Upper lobe of left lung (tissue), 6 donors: ENCODE data around the gene PSPN. TPM values are rescaled to one million over a fixed set of nuclear protein-coding genes. Genes with fewer than 3 reads are reported as not detected.
A peak's percentile ranks its signal among the peaks of the same experiment; 100 is the strongest.

Experiments
- ATAC-seq, 2 donors: fragments of 200-7000 bp; cut with Tn5 transposase; one replicate each; pipeline ENCODE4 v1.9.1; 2022; ENCODE audit warnings: mild to moderate bottlenecking in 2 of 2, moderate library complexity in 2 of 2; ENCODE audit not compliant: low FRiP score in 2 of 2
- DNase-seq, 2 donors: peaks; one replicate each; pipeline ENCODE4 v3.0.0-alpha.2; 2019 to 2020
- H3K27ac ChIP-seq, 4 donors: fragments of 200-600 bp; sonication (generic); one replicate each; pipeline ENCODE4 v1.5.1; 2016 to 2019
- H3K27me3 ChIP-seq, 4 donors: fragments of 200-600 bp; sonication (generic); one replicate each; pipeline ENCODE4 v1.5.1; 2017 to 2019
- H3K36me3 ChIP-seq, 4 donors: fragments of 200-600 bp; sonication (generic); one replicate each; pipeline ENCODE4 v1.5.1; 2016 to 2019
- H3K4me1 ChIP-seq, 4 donors: fragments of 200-600 bp; sonication (generic); one replicate each; pipeline ENCODE4 v1.5.1; 2018 to 2019
- H3K4me3 ChIP-seq, 4 donors: fragments of 200-600 bp; sonication (generic); one replicate each; pipeline ENCODE4 v1.5.1; 2017 to 2019; ENCODE audit warnings: mild to moderate bottlenecking in 2 of 4, moderate library complexity in 1 of 4
- H3K9me3 ChIP-seq, 4 donors: fragments of 200-600 bp; sonication (generic); one replicate each; pipeline ENCODE4 v1.5.1; 2018 to 2019
- EP300 ChIP-seq, 4 donors: sonication (generic); formaldehyde crosslinking; IDR thresholded peaks; one replicate each; pipeline ENCODE4 v1.5.1; 2017; ENCODE audit warnings: antibody characterized with exemption in 4 of 4, control low read depth in 2 of 4
- POLR2A ChIP-seq, 4 donors: fragments of 450-650 bp; IDR thresholded peaks; one replicate each; pipeline ENCODE4 v1.5.1; 2016 to 2017; ENCODE audit warnings: antibody characterized with exemption in 4 of 4, mild to moderate bottlenecking in 2 of 4
- POLR2AphosphoS5 ChIP-seq, 2 donors: sonication (generic); formaldehyde crosslinking; IDR thresholded peaks; one replicate each; pipeline ENCODE4 v1.5.1; 2017; ENCODE audit warnings: antibody characterized with exemption in 2 of 2
- WGBS, 2 donors: methylation state at CpG; one replicate each; pipeline ENCODE4 v1.1.5; 2017 to 2018; 5-methylcytosine and 5-hydroxymethylcytosine counted together
- total RNA-seq, 6 donors: library from RNA; depleted of rRNA in 4 of 6; stranded (reverse); fragments of >200 nt in 4 of 6; gene quantifications; one replicate each; pipeline versions ENCODE4 v1.1.0 to v1.2.1, GENCODE V29; 2016 to 2021
- TF ChIP-seq, protein P1 (sequence below), 6 experiments: fragments of 450-650 bp in 4 of 6; fragments of 200-600 bp in 2 of 6; sonication (generic) in 2 of 6; IDR thresholded peaks; one replicate each; pipeline ENCODE4 v1.5.1; 2016 to 2019; ENCODE audit warnings: antibody characterized with exemption in 6 of 6
- donor health status: DM: no; HTN: no; CAD: no; lungs with moderate emphysema.
- donor health status: DM: no; HTN: yes; CAD: no; lungs with severe emphysema.

Gene PSPN
- total RNA-seq, 6 donors from 2014 or later: 1.00 to 2.6 (median 1.5) TPM

DNA sequence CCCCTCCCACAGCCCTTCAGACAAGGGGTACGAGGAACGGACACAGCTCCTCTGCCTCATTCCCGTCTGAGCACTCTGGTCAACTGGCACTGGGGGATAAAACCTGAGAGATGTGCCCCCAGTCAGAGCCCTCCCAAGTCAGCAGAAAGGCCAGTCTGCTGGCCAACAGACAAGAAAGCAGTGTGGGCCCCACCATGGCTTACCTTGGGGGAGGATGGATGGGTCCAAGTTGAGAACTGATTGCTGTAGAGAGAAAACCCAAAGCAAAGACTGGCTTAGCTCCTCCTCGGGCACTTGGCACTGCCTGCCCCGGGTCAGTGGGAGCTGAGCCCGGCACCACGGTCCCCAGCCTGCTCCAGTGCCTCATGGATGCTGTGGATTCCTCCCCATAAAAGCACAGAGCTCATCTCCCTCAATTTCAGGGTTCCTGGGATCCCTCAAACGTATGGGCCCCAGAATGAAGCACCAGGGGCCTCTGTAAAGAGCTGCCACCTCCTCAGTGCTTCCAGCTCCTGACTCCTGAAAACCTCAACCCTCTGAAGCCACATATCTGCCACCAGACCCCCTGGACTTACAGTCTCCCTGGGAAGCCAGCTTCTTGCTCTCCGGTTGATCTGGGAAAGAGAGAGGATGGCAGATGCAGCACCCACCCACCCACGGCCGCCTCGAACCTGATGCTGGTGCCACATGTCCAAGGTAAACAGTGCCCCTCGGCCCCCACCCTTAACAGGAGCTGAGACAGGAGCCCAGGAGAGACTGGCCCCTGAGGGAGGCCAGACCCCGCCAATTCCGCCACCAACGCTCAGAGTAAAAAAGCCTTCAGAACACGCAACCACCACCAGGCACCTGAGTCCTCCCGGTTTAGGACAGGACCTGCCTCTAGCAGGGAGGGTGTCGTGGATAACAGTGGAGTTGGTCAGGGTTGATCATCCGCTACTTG lies 45.6 kb upstream of the PSPN start:
- H3K9me3 ChIP-seq: no peaks in the 10 kb centered on the region
- WGBS, 2 donors: 76 to 86% methylated on average over 9 to 20 of the region's 20 CpGs
- no peak for TF ChIP-seq EP300 (IDR thresholded peaks at IDR 0.05)
- no peak for TF ChIP-seq POLR2AphosphoS5 (IDR thresholded peaks at IDR 0.05)
- no peak for TF ChIP-seq POLR2A (IDR thresholded peaks at IDR 0.05)
- TF ChIP-seq, protein P1, sequence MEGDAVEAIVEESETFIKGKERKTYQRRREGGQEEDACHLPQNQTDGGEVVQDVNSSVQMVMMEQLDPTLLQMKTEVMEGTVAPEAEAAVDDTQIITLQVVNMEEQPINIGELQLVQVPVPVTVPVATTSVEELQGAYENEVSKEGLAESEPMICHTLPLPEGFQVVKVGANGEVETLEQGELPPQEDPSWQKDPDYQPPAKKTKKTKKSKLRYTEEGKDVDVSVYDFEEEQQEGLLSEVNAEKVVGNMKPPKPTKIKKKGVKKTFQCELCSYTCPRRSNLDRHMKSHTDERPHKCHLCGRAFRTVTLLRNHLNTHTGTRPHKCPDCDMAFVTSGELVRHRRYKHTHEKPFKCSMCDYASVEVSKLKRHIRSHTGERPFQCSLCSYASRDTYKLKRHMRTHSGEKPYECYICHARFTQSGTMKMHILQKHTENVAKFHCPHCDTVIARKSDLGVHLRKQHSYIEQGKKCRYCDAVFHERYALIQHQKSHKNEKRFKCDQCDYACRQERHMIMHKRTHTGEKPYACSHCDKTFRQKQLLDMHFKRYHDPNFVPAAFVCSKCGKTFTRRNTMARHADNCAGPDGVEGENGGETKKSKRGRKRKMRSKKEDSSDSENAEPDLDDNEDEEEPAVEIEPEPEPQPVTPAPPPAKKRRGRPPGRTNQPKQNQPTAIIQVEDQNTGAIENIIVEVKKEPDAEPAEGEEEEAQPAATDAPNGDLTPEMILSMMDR (IDR thresholded peaks at IDR 0.05): no peak
- H3K4me1 ChIP-seq: peaks cover 19 to 38% (median 22%) of the 10 kb centered on the region in 4 donors
- peaks cover 31 to 61% (median 57%) of the 10 kb centered on the region in 4 donors for H3K36me3 ChIP-seq
- H3K27me3 ChIP-seq: no peaks in the 10 kb centered on the region
- H3K4me3 ChIP-seq: no peak overlapping the region
- ATAC-seq (no peak), DNase-seq (no peak)
- H3K27ac ChIP-seq: no peak overlapping the region

DNA sequence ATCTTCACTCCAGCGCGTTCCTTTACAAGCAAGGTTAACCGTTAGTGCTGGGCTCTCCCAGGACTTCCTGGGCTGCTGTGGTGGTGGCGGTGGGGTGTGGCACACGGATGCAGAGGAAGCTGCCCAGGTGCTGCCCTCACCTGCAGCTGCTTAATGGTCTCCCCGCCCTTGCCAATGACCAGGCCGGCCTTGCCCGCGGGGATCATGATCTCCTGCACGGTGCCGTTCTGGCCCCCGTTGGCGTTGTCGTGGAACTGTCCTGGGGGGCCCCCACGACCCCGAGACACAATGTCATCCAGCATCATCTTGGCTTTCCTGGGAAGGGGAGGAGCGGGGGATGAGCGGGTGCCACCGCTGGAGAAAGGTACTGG lies 42.8 kb upstream of the PSPN start:
- Histone ChIP-seq H3K4me3 (no peak overlapping the region), H3K4me1 (peaks cover 13 to 25% (median 16%) of the 10 kb centered on the region in 4 donors), H3K27ac (no peak overlapping the region), H3K27me3 (no peaks in the 10 kb centered on the region), H3K9me3 (no peaks in the 10 kb centered on the region), H3K36me3 (peaks cover 51 to 86% (median 82%) of the 10 kb centered on the region in 4 donors)
- TF ChIP-seq POLR2A (IDR thresholded peaks at IDR 0.05): no peak
- ATAC-seq (no peak), DNase-seq (peak in 1 of 2 donors; percentile 69)
- 94 to 96% methylated on average over 19 of the region's 19 CpGs for WGBS, 2 donors

DNA sequence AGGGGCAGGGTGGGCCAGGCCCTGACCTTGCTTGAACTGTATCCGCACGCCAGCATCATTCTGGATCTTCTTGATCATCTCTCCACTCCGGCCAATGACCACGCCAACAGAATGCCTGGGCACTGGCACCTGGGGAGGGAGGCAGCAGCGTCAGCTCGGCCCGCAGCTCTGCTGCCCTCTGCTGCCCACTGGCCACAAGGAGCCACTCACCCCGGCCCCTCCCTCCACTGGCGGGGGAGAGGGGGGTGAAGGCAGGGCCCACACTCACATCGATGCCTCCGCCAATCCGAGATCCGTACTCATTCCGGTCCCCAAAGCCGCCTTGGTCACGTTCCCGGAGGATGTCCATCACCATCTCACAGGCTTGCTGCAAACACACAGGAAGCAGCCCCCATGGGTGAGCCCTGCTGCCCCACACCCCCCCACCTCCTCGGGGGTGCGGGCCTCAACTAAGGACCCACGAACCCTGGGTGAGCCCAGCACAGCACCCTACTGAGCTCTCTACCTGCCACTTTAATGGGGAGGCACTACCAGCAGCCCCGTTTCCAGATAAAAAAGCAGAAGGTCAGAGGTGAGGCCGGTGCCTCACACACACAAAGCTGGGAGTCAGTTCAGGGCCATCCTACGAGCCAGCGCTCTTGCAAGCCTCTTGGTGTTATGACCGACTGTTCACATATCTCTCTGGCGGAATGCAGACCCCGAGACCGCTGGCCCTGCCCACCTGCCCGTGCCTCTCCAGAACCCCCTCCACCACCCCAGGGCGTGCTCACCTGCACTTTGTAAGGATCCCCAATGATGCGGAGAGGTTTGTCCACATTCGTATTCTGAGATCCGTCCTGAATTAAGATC lies 42.2 kb upstream of the PSPN start:
- Histone ChIP-seq H3K4me1 (peaks cover 7 to 24% (median 12%) of the 10 kb centered on the region in 4 donors), H3K27ac (no peak overlapping the region), H3K9me3 (no peaks in the 10 kb centered on the region), H3K36me3 (peaks cover 51 to 88% (median 82%) of the 10 kb centered on the region in 4 donors), H3K4me3 (no peak overlapping the region), H3K27me3 (no peaks in the 10 kb centered on the region)
- peak in 1 of 2 donors; percentile 15 for ATAC-seq
- peak in 1 of 2 donors; percentile 77 for DNase-seq
- WGBS, 2 donors: 84% methylated on average over 15 to 28 of the region's 33 CpGs
- TF ChIP-seq POLR2AphosphoS5 (IDR thresholded peaks at IDR 0.05): no peak
- TF ChIP-seq, protein P1 (IDR thresholded peaks at IDR 0.05): peak in 2 of 6 experiments; percentile 21 to 37

DNA sequence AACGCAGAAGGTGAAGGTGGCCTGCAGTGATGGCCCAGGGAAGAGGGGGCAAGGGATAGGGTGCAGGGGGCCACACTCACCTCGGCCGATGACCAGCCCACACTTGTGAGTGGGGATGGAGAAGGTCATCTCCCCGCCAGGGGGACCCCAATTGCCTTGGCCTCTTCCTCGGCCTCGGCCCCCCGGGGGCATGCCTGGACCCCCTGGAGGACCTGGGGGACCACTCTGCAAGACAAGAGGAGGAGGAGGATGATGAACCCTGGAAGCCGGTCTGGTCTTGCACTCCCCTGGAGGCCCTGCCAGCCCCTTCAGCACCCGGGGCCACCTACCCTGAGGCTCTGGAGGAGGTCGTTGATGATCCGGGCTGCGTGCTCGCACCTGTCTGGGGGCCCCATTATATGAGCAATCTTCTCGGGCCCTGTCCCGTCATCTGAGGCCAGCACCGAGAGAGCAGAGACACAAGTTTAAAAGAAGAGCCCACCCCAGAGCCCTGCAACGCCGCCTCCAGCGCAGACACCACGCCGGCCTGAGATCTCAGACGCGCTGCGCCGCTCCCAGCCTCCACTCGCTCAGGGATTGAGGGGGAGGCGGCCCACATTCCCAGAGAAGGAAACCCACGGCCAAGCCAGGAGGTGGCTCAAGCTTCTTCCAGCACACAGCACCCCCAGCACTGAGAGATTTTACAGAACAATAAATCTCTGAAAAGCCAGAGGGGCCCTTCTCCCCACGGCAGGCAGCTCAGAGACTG lies 41.1 kb upstream of the PSPN start:
- Histone ChIP-seq H3K4me1 (peaks cover 0 to 18% (median 5%) of the 10 kb centered on the region in 4 donors), H3K9me3 (no peaks in the 10 kb centered on the region), H3K36me3 (peaks cover 51 to 85% (median 78%) of the 10 kb centered on the region in 4 donors), H3K27me3 (no peaks in the 10 kb centered on the region), H3K27ac (no peak overlapping the region), H3K4me3 (no peak overlapping the region)
- no peak for TF ChIP-seq POLR2A (IDR thresholded peaks at IDR 0.05)
- no peak for TF ChIP-seq EP300 (IDR thresholded peaks at IDR 0.05)
- no peak for TF ChIP-seq POLR2AphosphoS5 (IDR thresholded peaks at IDR 0.05)
- TF ChIP-seq, protein P1 (IDR thresholded peaks at IDR 0.05): no peak
- ATAC-seq (no peak), DNase-seq (peak in 1 of 2 donors; percentile 75)
- 94 to 96% methylated on average over 20 to 26 of the region's 29 CpGs for WGBS, 2 donors
